GM23338 (cell line): ENCODE data around the gene SLC9A8. TPM values are rescaled to one million over a fixed set of nuclear protein-coding genes. Genes with fewer than 3 reads are reported as not detected.

Experiments
- ATAC-seq: fragments of 200-7000 bp; cut with Tn5 transposase; 3 replicates; pipeline ENCODE4 v1.9.1; 2020
- DNase-seq: peaks from one replicate; pipeline ENCODE4 v3.0.0-alpha.2; 2015; ENCODE audit warnings: low spot score
- H2AFZ ChIP-seq: fragments of 200-600 bp; sonication (generic); 2 replicates; pipeline ENCODE4 v1.8.0; 2016; ENCODE audit warnings: antibody characterized with exemption, mild to moderate bottlenecking, moderate library complexity
- H3F3A ChIP-seq: fragments of 200-600 bp; sonication (generic); replicated peaks from 2 replicates; pipeline ENCODE4 v1.8.0; 2017; ENCODE audit warnings: antibody characterized with exemption, mixed run types, low read depth
- H3K27ac ChIP-seq: fragments of 200-600 bp; sonication (generic); 2 replicates; pipeline ENCODE4 v1.6.1; 2016; ENCODE audit warnings: low read depth
- H3K27me3 ChIP-seq: fragments of 200-600 bp; sonication (generic); 2 replicates; pipeline ENCODE4 v1.8.0; 2016; ENCODE audit warnings: mild to moderate bottlenecking, mixed run types, moderate library complexity; ENCODE audit not compliant: insufficient read depth
- H3K36me3 ChIP-seq: fragments of 200-600 bp; sonication (generic); 2 replicates; pipeline ENCODE4 v1.8.0; 2016; ENCODE audit warnings: mild to moderate bottlenecking; ENCODE audit not compliant: insufficient read depth
- H3K4me1 ChIP-seq: fragments of 200-600 bp; sonication (generic); 2 replicates; pipeline ENCODE4 v1.8.0; 2016; ENCODE audit warnings: mild to moderate bottlenecking, moderate library complexity; ENCODE audit not compliant: insufficient read depth
- H3K4me2 ChIP-seq: fragments of 200-600 bp; sonication (generic); 2 replicates; pipeline ENCODE4 v1.7.1; 2017; ENCODE audit warnings: mixed run types
- H3K4me3 ChIP-seq: fragments of 200-600 bp; sonication (generic); 2 replicates; pipeline ENCODE4 v1.6.1; 2016; ENCODE audit warnings: mixed run types
- H3K79me2 ChIP-seq: fragments of 200-600 bp; sonication (generic); replicated peaks from 2 replicates; pipeline ENCODE4 v1.8.0; 2017; ENCODE audit warnings: mild to moderate bottlenecking; ENCODE audit not compliant: insufficient read depth
- H3K9me2 ChIP-seq: fragments of 200-600 bp; sonication (generic); 2 replicates; pipeline ENCODE4 v1.8.0; 2017; ENCODE audit not compliant: insufficient read depth
- H4K20me1 ChIP-seq: fragments of 200-600 bp; sonication (generic); replicated peaks from 2 replicates; pipeline ENCODE4 v1.8.0; 2017; ENCODE audit warnings: mild to moderate bottlenecking; ENCODE audit not compliant: insufficient read depth
- H3K27ac Mint-ChIP-seq: 2 replicates; pipeline ENCODE4 v1.8.0; 2020; ENCODE audit warnings: inconsistent platforms, mild to moderate bottlenecking, moderate library complexity, mixed read lengths
- H3K27me3 Mint-ChIP-seq: 3 replicates; pipeline ENCODE4 v1.8.0; 2022; ENCODE audit warnings: low read depth, mild to moderate bottlenecking, moderate library complexity, mixed read lengths, inconsistent platforms; ENCODE audit not compliant: insufficient read depth, poor library complexity
- H3K36me3 Mint-ChIP-seq: 3 replicates; pipeline ENCODE4 v1.8.0; 2021; ENCODE audit warnings: low read depth, mild to moderate bottlenecking, inconsistent platforms, moderate library complexity, mixed read lengths
- H3K4me1 Mint-ChIP-seq: 3 replicates; pipeline ENCODE4 v1.8.0; 2020; ENCODE audit warnings: mild to moderate bottlenecking, inconsistent platforms, mixed read lengths
- H3K4me3 Mint-ChIP-seq: 3 replicates; pipeline ENCODE4 v1.8.0; 2021; ENCODE audit warnings: moderate library complexity, mild to moderate bottlenecking, inconsistent platforms, mixed read lengths
- H3K9me3 Mint-ChIP-seq: 3 replicates; pipeline ENCODE4 v1.8.0; 2020; ENCODE audit warnings: moderate library complexity, mild to moderate bottlenecking, inconsistent platforms, mixed read lengths
- CREB1 ChIP-seq: fragments of 250-450 bp; sonication (Bioruptor Pico); IDR thresholded peaks from 2 replicates; pipeline ENCODE4 v1.5.0; 2020; ENCODE audit warnings: low read depth, mild to moderate bottlenecking, moderate library complexity
- EZH2 ChIP-seq: fragments of 200-600 bp; sonication (generic); IDR thresholded peaks from one replicate; pipeline ENCODE4 v1.8.0; 2017; ENCODE audit warnings: antibody characterized with exemption, mild to moderate bottlenecking, low read depth; ENCODE audit not compliant: unreplicated experiment
- EZH2phosphoT487 ChIP-seq: fragments of 200-600 bp; sonication (generic); IDR thresholded peaks from one replicate; pipeline ENCODE4 v1.8.1; 2018; ENCODE audit warnings: antibody characterized with exemption; ENCODE audit not compliant: unreplicated experiment
- JUNB ChIP-seq: IDR thresholded peaks from one replicate; pipeline ENCODE4 v1.6.1; 2016; ENCODE audit warnings: antibody characterized with exemption; ENCODE audit not compliant: unreplicated experiment
- NANOG ChIP-seq: IDR thresholded peaks from 2 replicates; pipeline ENCODE4 v1.6.1; 2016; ENCODE audit warnings: antibody characterized with exemption, borderline replicate concordance
- POLR2AphosphoS5 ChIP-seq: IDR thresholded peaks from 2 replicates; pipeline ENCODE4 v1.6.1; 2016; ENCODE audit warnings: antibody characterized with exemption, low read depth
- STAT1 ChIP-seq: IDR thresholded peaks from one replicate; pipeline ENCODE4 v1.6.1; 2016; ENCODE audit warnings: antibody characterized with exemption; ENCODE audit not compliant: unreplicated experiment
- ZNF114 ChIP-seq: fragments of 250-450 bp; sonication (Bioruptor Pico); IDR thresholded peaks from 2 replicates; pipeline ENCODE4 v1.5.0; 2020; ENCODE audit warnings: mild to moderate bottlenecking, moderate library complexity
- ZNF331 ChIP-seq: fragments of 250-450 bp; sonication (Bioruptor Pico); IDR thresholded peaks from 2 replicates; pipeline ENCODE4 v1.5.0; 2020; ENCODE audit warnings: low read depth, mild to moderate bottlenecking, moderate library complexity
- polyA plus RNA-seq: library from polyadenylated mRNA; unstranded; fragments of >200 nt; fragmentation: Nextera tagmentation; extraction: Ambion mirVana; gene quantifications from 2 replicates; pipeline ENCODE4 v1.2.1, GENCODE V29; 2016
- total RNA-seq: library from RNA; depleted of rRNA; stranded (reverse); fragments of >200 nt; shearing (Covaris generic); gene quantifications from 2 replicates; pipeline ENCODE4 v1.2.3, GENCODE V29; 2014
- TF ChIP-seq, protein P1 (sequence below): fragments of 250-450 bp; sonication (Bioruptor Pico); IDR thresholded peaks from 2 replicates; pipeline ENCODE4 v1.5.0; 2020; ENCODE audit warnings: mild to moderate bottlenecking, moderate library complexity
- TF ChIP-seq, protein P2 (sequence below): IDR thresholded peaks from 2 replicates; pipeline ENCODE4 v1.6.1; 2016; ENCODE audit warnings: antibody characterized with exemption
- TF ChIP-seq, protein P3 (sequence below), 2 experiments: fragments of 200-600 bp in 1 of 2; sonication (generic) in 1 of 2; conservative IDR thresholded peaks; 2 replicates each; pipeline versions ENCODE4 v1.5.1 to v1.6.1; 2016 to 2017; ENCODE audit warnings: antibody characterized with exemption in 2 of 2, low read depth in 2 of 2, mild to moderate bottlenecking in 2 of 2, moderate library complexity in 1 of 2
- TF ChIP-seq, protein P4 (sequence below): IDR thresholded peaks from one replicate; pipeline ENCODE4 v1.6.1; 2018; ENCODE audit warnings: antibody characterized with exemption; ENCODE audit not compliant: unreplicated experiment

Gene SLC9A8
- total and polyA plus RNA-seq, 2 experiments from 2014 or later, result 2.6 to 6.4 TPM

DNA sequence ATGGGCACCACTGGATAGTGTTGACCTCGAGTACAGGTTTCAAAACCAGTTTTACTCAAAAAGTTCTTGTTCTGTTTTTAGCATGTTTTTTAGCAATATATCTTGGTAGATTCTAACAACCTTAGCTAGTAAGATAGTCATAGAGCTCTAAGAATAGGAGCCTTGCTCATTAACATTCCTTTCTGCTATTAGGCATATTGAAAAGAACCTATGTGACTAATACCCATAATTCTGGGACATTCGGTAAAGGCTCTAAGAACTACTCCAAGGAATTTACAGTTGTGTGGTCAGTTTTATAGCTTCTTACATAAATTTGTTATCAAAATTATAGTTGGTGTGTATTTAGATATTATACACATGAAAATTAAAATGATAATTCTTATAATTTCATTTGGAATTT is 11.6 kb downstream of the SLC9A8 start:
- TF ChIP-seq CREB1 (CRISPR knock-in tag), result no peak
- no peak for TF ChIP-seq NANOG
- no peak for TF ChIP-seq EZH2
- no peak for TF ChIP-seq STAT1
- TF ChIP-seq JUNB, result no peak
- TF ChIP-seq, protein P1, sequence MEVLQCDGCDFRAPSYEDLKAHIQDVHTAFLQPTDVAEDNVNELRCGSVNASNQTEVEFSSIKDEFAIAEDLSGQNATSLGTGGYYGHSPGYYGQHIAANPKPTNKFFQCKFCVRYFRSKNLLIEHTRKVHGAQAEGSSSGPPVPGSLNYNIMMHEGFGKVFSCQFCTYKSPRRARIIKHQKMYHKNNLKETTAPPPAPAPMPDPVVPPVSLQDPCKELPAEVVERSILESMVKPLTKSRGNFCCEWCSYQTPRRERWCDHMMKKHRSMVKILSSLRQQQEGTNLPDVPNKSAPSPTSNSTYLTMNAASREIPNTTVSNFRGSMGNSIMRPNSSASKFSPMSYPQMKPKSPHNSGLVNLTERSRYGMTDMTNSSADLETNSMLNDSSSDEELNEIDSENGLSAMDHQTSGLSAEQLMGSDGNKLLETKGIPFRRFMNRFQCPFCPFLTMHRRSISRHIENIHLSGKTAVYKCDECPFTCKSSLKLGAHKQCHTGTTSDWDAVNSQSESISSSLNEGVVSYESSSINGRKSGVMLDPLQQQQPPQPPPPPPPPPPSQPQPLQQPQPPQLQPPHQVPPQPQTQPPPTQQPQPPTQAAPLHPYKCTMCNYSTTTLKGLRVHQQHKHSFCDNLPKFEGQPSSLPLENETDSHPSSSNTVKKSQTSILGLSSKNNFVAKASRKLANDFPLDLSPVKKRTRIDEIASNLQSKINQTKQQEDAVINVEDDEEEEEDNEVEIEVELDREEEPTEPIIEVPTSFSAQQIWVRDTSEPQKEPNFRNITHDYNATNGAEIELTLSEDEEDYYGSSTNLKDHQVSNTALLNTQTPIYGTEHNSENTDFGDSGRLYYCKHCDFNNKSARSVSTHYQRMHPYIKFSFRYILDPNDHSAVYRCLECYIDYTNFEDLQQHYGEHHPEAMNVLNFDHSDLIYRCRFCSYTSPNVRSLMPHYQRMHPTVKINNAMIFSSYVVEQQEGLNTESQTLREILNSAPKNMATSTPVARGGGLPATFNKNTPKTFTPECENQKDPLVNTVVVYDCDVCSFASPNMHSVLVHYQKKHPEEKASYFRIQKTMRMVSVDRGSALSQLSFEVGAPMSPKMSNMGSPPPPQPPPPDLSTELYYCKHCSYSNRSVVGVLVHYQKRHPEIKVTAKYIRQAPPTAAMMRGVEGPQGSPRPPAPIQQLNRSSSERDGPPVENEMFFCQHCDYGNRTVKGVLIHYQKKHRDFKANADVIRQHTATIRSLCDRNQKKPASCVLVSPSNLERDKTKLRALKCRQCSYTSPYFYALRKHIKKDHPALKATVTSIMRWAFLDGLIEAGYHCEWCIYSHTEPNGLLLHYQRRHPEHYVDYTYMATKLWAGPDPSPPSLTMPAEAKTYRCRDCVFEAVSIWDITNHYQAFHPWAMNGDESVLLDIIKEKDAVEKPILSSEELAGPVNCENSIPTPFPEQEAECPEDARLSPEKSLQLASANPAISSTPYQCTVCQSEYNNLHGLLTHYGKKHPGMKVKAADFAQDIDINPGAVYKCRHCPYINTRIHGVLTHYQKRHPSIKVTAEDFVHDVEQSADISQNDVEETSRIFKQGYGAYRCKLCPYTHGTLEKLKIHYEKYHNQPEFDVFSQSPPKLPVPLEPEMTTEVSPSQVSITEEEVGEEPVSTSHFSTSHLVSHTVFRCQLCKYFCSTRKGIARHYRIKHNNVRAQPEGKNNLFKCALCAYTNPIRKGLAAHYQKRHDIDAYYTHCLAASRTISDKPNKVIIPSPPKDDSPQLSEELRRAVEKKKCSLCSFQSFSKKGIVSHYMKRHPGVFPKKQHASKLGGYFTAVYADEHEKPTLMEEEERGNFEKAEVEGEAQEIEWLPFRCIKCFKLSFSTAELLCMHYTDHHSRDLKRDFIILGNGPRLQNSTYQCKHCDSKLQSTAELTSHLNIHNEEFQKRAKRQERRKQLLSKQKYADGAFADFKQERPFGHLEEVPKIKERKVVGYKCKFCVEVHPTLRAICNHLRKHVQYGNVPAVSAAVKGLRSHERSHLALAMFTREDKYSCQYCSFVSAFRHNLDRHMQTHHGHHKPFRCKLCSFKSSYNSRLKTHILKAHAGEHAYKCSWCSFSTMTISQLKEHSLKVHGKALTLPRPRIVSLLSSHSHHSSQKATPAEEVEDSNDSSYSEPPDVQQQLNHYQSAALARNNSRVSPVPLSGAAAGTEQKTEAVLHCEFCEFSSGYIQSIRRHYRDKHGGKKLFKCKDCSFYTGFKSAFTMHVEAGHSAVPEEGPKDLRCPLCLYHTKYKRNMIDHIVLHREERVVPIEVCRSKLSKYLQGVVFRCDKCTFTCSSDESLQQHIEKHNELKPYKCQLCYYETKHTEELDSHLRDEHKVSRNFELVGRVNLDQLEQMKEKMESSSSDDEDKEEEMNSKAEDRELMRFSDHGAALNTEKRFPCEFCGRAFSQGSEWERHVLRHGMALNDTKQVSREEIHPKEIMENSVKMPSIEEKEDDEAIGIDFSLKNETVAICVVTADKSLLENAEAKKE (CRISPR knock-in tag), result no peak
- TF ChIP-seq, protein P2, sequence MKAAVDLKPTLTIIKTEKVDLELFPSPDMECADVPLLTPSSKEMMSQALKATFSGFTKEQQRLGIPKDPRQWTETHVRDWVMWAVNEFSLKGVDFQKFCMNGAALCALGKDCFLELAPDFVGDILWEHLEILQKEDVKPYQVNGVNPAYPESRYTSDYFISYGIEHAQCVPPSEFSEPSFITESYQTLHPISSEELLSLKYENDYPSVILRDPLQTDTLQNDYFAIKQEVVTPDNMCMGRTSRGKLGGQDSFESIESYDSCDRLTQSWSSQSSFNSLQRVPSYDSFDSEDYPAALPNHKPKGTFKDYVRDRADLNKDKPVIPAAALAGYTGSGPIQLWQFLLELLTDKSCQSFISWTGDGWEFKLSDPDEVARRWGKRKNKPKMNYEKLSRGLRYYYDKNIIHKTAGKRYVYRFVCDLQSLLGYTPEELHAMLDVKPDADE, result no peak
- no peak for TF ChIP-seq ZNF331 (CRISPR knock-in tag)
- no peak for TF ChIP-seq EZH2phosphoT487
- TF ChIP-seq, protein P3, sequence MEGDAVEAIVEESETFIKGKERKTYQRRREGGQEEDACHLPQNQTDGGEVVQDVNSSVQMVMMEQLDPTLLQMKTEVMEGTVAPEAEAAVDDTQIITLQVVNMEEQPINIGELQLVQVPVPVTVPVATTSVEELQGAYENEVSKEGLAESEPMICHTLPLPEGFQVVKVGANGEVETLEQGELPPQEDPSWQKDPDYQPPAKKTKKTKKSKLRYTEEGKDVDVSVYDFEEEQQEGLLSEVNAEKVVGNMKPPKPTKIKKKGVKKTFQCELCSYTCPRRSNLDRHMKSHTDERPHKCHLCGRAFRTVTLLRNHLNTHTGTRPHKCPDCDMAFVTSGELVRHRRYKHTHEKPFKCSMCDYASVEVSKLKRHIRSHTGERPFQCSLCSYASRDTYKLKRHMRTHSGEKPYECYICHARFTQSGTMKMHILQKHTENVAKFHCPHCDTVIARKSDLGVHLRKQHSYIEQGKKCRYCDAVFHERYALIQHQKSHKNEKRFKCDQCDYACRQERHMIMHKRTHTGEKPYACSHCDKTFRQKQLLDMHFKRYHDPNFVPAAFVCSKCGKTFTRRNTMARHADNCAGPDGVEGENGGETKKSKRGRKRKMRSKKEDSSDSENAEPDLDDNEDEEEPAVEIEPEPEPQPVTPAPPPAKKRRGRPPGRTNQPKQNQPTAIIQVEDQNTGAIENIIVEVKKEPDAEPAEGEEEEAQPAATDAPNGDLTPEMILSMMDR (conservative IDR thresholded peaks at IDR 0.05; ENCODE audit: low read depth in 2 of 2), result no peak
- TF ChIP-seq, protein P4, sequence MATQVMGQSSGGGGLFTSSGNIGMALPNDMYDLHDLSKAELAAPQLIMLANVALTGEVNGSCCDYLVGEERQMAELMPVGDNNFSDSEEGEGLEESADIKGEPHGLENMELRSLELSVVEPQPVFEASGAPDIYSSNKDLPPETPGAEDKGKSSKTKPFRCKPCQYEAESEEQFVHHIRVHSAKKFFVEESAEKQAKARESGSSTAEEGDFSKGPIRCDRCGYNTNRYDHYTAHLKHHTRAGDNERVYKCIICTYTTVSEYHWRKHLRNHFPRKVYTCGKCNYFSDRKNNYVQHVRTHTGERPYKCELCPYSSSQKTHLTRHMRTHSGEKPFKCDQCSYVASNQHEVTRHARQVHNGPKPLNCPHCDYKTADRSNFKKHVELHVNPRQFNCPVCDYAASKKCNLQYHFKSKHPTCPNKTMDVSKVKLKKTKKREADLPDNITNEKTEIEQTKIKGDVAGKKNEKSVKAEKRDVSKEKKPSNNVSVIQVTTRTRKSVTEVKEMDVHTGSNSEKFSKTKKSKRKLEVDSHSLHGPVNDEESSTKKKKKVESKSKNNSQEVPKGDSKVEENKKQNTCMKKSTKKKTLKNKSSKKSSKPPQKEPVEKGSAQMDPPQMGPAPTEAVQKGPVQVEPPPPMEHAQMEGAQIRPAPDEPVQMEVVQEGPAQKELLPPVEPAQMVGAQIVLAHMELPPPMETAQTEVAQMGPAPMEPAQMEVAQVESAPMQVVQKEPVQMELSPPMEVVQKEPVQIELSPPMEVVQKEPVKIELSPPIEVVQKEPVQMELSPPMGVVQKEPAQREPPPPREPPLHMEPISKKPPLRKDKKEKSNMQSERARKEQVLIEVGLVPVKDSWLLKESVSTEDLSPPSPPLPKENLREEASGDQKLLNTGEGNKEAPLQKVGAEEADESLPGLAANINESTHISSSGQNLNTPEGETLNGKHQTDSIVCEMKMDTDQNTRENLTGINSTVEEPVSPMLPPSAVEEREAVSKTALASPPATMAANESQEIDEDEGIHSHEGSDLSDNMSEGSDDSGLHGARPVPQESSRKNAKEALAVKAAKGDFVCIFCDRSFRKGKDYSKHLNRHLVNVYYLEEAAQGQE, result no peak
- no peak for TF ChIP-seq POLR2AphosphoS5
- no peak for TF ChIP-seq ZNF114
- Mint-ChIP-seq H3K4me1 (peaks cover 3% of the 10 kb centered on the region; the same call in 1 of the 3 replicates), H3K36me3 (peaks cover 25% of the 10 kb centered on the region), H3K9me3 (peaks cover 3% of the 10 kb centered on the region; the same call in 1 of the 3 replicates), H3K4me3 (no peak overlapping the region), H3K27me3 (peaks cover 2% of the 10 kb centered on the region), H3K27ac (no peak overlapping the region)
- H3K4me3 ChIP-seq, result no peak overlapping the region
- H3K4me2 ChIP-seq, result no peak overlapping the region
- ATAC-seq, result no peak
- no peaks in the 10 kb centered on the region for H3K4me1 ChIP-seq
- no peaks in the 10 kb centered on the region for H3K27me3 ChIP-seq
- no peaks in the 10 kb centered on the region; the same call in 1 of the 2 replicates for H3K79me2 ChIP-seq
- H3K27ac ChIP-seq, result no peak overlapping the region
- no peak overlapping the region for H2AFZ ChIP-seq
- H3K9me2 ChIP-seq, result peaks cover 3% of the 10 kb centered on the region; the same call in 1 of the 2 replicates
- no peaks in the 10 kb centered on the region for H3F3A ChIP-seq
- peaks cover 2% of the 10 kb centered on the region; the same call in 1 of the 2 replicates for H4K20me1 ChIP-seq
- DNase-seq, result no peak
- H3K36me3 ChIP-seq, result peaks cover 19% of the 10 kb centered on the region
